Measurements from ENCODE around the gene TRIP12. TPM values are rescaled to one million over a fixed set of nuclear protein-coding genes. Genes with fewer than 3 reads are reported as not detected.
"Not testable (repeated sequence)": the region's sequence is repeated elsewhere in the genome, so short reads cannot be mapped to it uniquely, and the experiment has no call there.

Gene TRIP12
- total RNA-seq, 1 donor from 2014 or later = 209 TPM

GRCh38 chr2:229861431-229861830, 60.4 kb downstream of the TRIP12 start:
- H3K9me3 ChIP-seq (ENCODE audit: control insufficient read depth in 3 of 3, low read length in 3 of 3) = no peaks in the 10 kb centered on the region
- no peak overlapping the region for H3K27ac ChIP-seq (ENCODE audit: low read depth, low read length)
- peaks cover 0 to 3% (median 0%) of the 10 kb centered on the region in 3 donors for H3K4me1 ChIP-seq (ENCODE audit: control insufficient read depth in 3 of 3, insufficient read depth in 3 of 3, low read length in 3 of 3)
- H3K4me3 ChIP-seq (ENCODE audit: low read length in 3 of 3) = no peak overlapping the region
- no peaks in the 10 kb centered on the region for H3K27me3 ChIP-seq (ENCODE audit: control insufficient read depth in 3 of 3, insufficient read depth in 3 of 3, low read length in 3 of 3)
- H3K36me3 ChIP-seq (ENCODE audit: control insufficient read depth in 3 of 3, insufficient read depth in 3 of 3, low read length in 3 of 3) = peaks cover 6 to 14% (median 9%) of the 10 kb centered on the region in 3 donors
- H3K9ac ChIP-seq (ENCODE audit: low read depth in 1 of 3, low read length in 3 of 3) = no peak overlapping the region

GRCh38 chr2:229860334-229860733, 61.5 kb downstream of the TRIP12 start:
- Histone ChIP-seq H3K4me3 (ENCODE audit: low read length in 3 of 3) (no peak overlapping the region), H3K27me3 (ENCODE audit: control insufficient read depth in 3 of 3, insufficient read depth in 3 of 3, low read length in 3 of 3) (no peaks in the 10 kb centered on the region), H3K36me3 (ENCODE audit: control insufficient read depth in 3 of 3, insufficient read depth in 3 of 3, low read length in 3 of 3) (peaks cover 6 to 15% (median 9%) of the 10 kb centered on the region in 3 donors), H3K4me1 (ENCODE audit: control insufficient read depth in 3 of 3, insufficient read depth in 3 of 3, low read length in 3 of 3) (no peaks in the 10 kb centered on the region), H3K27ac (ENCODE audit: low read depth, low read length) (no peak overlapping the region), H3K9ac (ENCODE audit: low read depth in 1 of 3, low read length in 3 of 3) (no peak overlapping the region), H3K9me3 (ENCODE audit: control insufficient read depth in 3 of 3, low read length in 3 of 3) (no peaks in the 10 kb centered on the region)

- H3K4me3 ChIP-seq (ENCODE audit: low read length in 3 of 3) = no peak overlapping the region
- H3K27ac ChIP-seq (ENCODE audit: low read depth, low read length) = no peak overlapping the region
- H3K9ac ChIP-seq (ENCODE audit: low read depth in 1 of 3, low read length in 3 of 3) = no peak overlapping the region
- H3K4me1 ChIP-seq (ENCODE audit: control insufficient read depth in 3 of 3, insufficient read depth in 3 of 3, low read length in 3 of 3) = no peaks in the 10 kb centered on the region
- H3K36me3 ChIP-seq (ENCODE audit: control insufficient read depth in 3 of 3, insufficient read depth in 3 of 3, low read length in 3 of 3) = peaks cover 6 to 17% (median 9%) of the 10 kb centered on the region in 3 donors
- no peaks in the 10 kb centered on the region for H3K27me3 ChIP-seq (ENCODE audit: control insufficient read depth in 3 of 3, insufficient read depth in 3 of 3, low read length in 3 of 3)
- no peaks in the 10 kb centered on the region for H3K9me3 ChIP-seq (ENCODE audit: control insufficient read depth in 3 of 3, low read length in 3 of 3)
These were observed 63.5 kb downstream of the TRIP12 start for GRCh38 chr2:229858351-229858750.

- Histone ChIP-seq H3K4me3 (ENCODE audit: low read length in 3 of 3) (no peak overlapping the region), H3K9me3 (ENCODE audit: control insufficient read depth in 3 of 3, low read length in 3 of 3) (no peaks in the 10 kb centered on the region), H3K36me3 (ENCODE audit: control insufficient read depth in 3 of 3, insufficient read depth in 3 of 3, low read length in 3 of 3) (peaks cover 6 to 17% (median 9%) of the 10 kb centered on the region in 3 donors), H3K9ac (ENCODE audit: low read depth in 1 of 3, low read length in 3 of 3) (no peak overlapping the region), H3K27me3 (ENCODE audit: control insufficient read depth in 3 of 3, insufficient read depth in 3 of 3, low read length in 3 of 3) (no peaks in the 10 kb centered on the region), H3K27ac (ENCODE audit: low read depth, low read length) (no peak overlapping the region), H3K4me1 (ENCODE audit: control insufficient read depth in 3 of 3, insufficient read depth in 3 of 3, low read length in 3 of 3) (no peaks in the 10 kb centered on the region)
These were observed 64.2 kb downstream of the TRIP12 start for GRCh38 chr2:229857634-229858033.

GRCh38 chr2:229856413-229856812, 65.4 kb downstream of the TRIP12 start:
- Histone ChIP-seq H3K27me3 (ENCODE audit: control insufficient read depth in 3 of 3, insufficient read depth in 3 of 3, low read length in 3 of 3) (no peaks in the 10 kb centered on the region), H3K4me3 (ENCODE audit: low read length in 3 of 3) (no peak overlapping the region), H3K9me3 (ENCODE audit: control insufficient read depth in 3 of 3, low read length in 3 of 3) (no peaks in the 10 kb centered on the region), H3K36me3 (ENCODE audit: control insufficient read depth in 3 of 3, insufficient read depth in 3 of 3, low read length in 3 of 3) (peaks cover 6 to 17% (median 9%) of the 10 kb centered on the region in 3 donors), H3K4me1 (ENCODE audit: control insufficient read depth in 3 of 3, insufficient read depth in 3 of 3, low read length in 3 of 3) (no peaks in the 10 kb centered on the region), H3K27ac (ENCODE audit: low read depth, low read length) (no peak overlapping the region), H3K9ac (ENCODE audit: low read depth in 1 of 3, low read length in 3 of 3) (no peak overlapping the region)

- no peaks in the 10 kb centered on the region for H3K4me1 ChIP-seq (ENCODE audit: control insufficient read depth in 3 of 3, insufficient read depth in 3 of 3, low read length in 3 of 3)
- H3K27me3 ChIP-seq (ENCODE audit: control insufficient read depth in 3 of 3, insufficient read depth in 3 of 3, low read length in 3 of 3) = no peaks in the 10 kb centered on the region
- H3K4me3 ChIP-seq (ENCODE audit: low read length in 3 of 3) = no peak overlapping the region
These were observed 66.7 kb downstream of the TRIP12 start for GRCh38 chr2:229855116-229855515.

GRCh38 chr2:229852565-229852964, 69.2 kb downstream of the TRIP12 start:
- Histone ChIP-seq H3K27ac (ENCODE audit: low read depth, low read length) (no peak overlapping the region), H3K27me3 (ENCODE audit: control insufficient read depth in 3 of 3, insufficient read depth in 3 of 3, low read length in 3 of 3) (no peaks in the 10 kb centered on the region), H3K9me3 (ENCODE audit: control insufficient read depth in 3 of 3, low read length in 3 of 3) (no peaks in the 10 kb centered on the region), H3K4me1 (ENCODE audit: control insufficient read depth in 3 of 3, insufficient read depth in 3 of 3, low read length in 3 of 3) (peaks cover under 1 to 3% (median 2%) of the 10 kb centered on the region in 3 donors), H3K4me3 (ENCODE audit: low read length in 3 of 3) (no peak overlapping the region), H3K9ac (ENCODE audit: low read depth in 1 of 3, low read length in 3 of 3) (no peak overlapping the region), H3K36me3 (ENCODE audit: control insufficient read depth in 3 of 3, insufficient read depth in 3 of 3, low read length in 3 of 3) (peaks cover 0 to 4% (median 0%) of the 10 kb centered on the region in 3 donors)

More at GRCh38 chr2:229855116-229855515, 66.7 kb downstream of the TRIP12 start:
- H3K9me3 ChIP-seq (ENCODE audit: control insufficient read depth in 3 of 3, low read length in 3 of 3) = no peaks in the 10 kb centered on the region
- peaks cover 6 to 17% (median 9%) of the 10 kb centered on the region in 3 donors for H3K36me3 ChIP-seq (ENCODE audit: control insufficient read depth in 3 of 3, insufficient read depth in 3 of 3, low read length in 3 of 3)
- H3K9ac ChIP-seq (ENCODE audit: low read depth in 1 of 3, low read length in 3 of 3) = no peak overlapping the region
- H3K27ac ChIP-seq (ENCODE audit: low read depth, low read length) = no peak overlapping the region

- H3K4me1 ChIP-seq (ENCODE audit: control insufficient read depth in 3 of 3, insufficient read depth in 3 of 3, low read length in 3 of 3) = peaks cover 2 to 5% (median 4%) of the 10 kb centered on the region in 3 donors
These were observed 69.9 kb downstream of the TRIP12 start for GRCh38 chr2:229851870-229852269.

GRCh38 chr2:229850355-229851275, 71.2 kb downstream of the TRIP12 start:
- not testable (repeated sequence) for H3K9ac ChIP-seq (ENCODE audit: low read depth in 1 of 3, low read length in 3 of 3); H3K27me3 ChIP-seq (ENCODE audit: control insufficient read depth in 3 of 3, insufficient read depth in 3 of 3, low read length in 3 of 3); H3K36me3 ChIP-seq (ENCODE audit: control insufficient read depth in 3 of 3, insufficient read depth in 3 of 3, low read length in 3 of 3); H3K4me3 ChIP-seq (ENCODE audit: low read length in 3 of 3); H3K9me3 ChIP-seq (ENCODE audit: control insufficient read depth in 3 of 3, low read length in 3 of 3); H3K4me1 ChIP-seq (ENCODE audit: control insufficient read depth in 3 of 3, insufficient read depth in 3 of 3, low read length in 3 of 3); H3K27ac ChIP-seq (ENCODE audit: low read depth, low read length)

More at GRCh38 chr2:229851870-229852269, 69.9 kb downstream of the TRIP12 start:
- Histone ChIP-seq H3K36me3 (ENCODE audit: control insufficient read depth in 3 of 3, insufficient read depth in 3 of 3, low read length in 3 of 3) (peaks cover 0 to 4% (median 0%) of the 10 kb centered on the region in 3 donors), H3K4me3 (ENCODE audit: low read length in 3 of 3) (no peak overlapping the region), H3K27ac (ENCODE audit: low read depth, low read length) (no peak overlapping the region), H3K27me3 (ENCODE audit: control insufficient read depth in 3 of 3, insufficient read depth in 3 of 3, low read length in 3 of 3) (no peaks in the 10 kb centered on the region), H3K9me3 (ENCODE audit: control insufficient read depth in 3 of 3, low read length in 3 of 3) (no peaks in the 10 kb centered on the region), H3K9ac (ENCODE audit: low read depth in 1 of 3, low read length in 3 of 3) (no peak overlapping the region)

GRCh38 chr2:229849073-229849472, 72.7 kb downstream of the TRIP12 start:
- H3K9me3 ChIP-seq (ENCODE audit: control insufficient read depth in 3 of 3, low read length in 3 of 3) = no peaks in the 10 kb centered on the region
- no peaks in the 10 kb centered on the region for H3K27me3 ChIP-seq (ENCODE audit: control insufficient read depth in 3 of 3, insufficient read depth in 3 of 3, low read length in 3 of 3)
- H3K4me3 ChIP-seq (ENCODE audit: low read length in 3 of 3) = no peak overlapping the region
- H3K4me1 ChIP-seq (ENCODE audit: control insufficient read depth in 3 of 3, insufficient read depth in 3 of 3, low read length in 3 of 3) = peaks cover 2 to 5% (median 4%) of the 10 kb centered on the region in 3 donors
- H3K27ac ChIP-seq (ENCODE audit: low read depth, low read length) = no peak overlapping the region
- H3K36me3 ChIP-seq (ENCODE audit: control insufficient read depth in 3 of 3, insufficient read depth in 3 of 3, low read length in 3 of 3) = no peaks in the 10 kb centered on the region
- H3K9ac ChIP-seq (ENCODE audit: low read depth in 1 of 3, low read length in 3 of 3) = no peak overlapping the region
